K562 (cell line): ENCODE results near the gene DPEP2. TPM values are rescaled to one million over a fixed set of nuclear protein-coding genes. Genes with fewer than 3 reads are reported as not detected.

ENCODE experiments used
- ATAC-seq: fragments of 200-7000 bp; cut with Tn5 transposase; 3 replicates; pipeline ENCODE4 v1.9.1; 2020; ENCODE audit warnings: moderate library complexity
- BruUV-seq: library from RNA; stranded (reverse); fragments of 400-500 nt; replicated peaks from 2 replicates; lab custom pipeline; 2021; lab: Mats Ljungman, UMichigan
- CTCF ChIA-PET: fragments of 300-600 bp; formaldehyde crosslinking; extraction: SDS; loops from one replicate; lab custom pipeline; 2021; ENCODE audit warnings: low intra/inter-chr PET ratio; lab: Yijun Ruan, JAX
- POLR2A ChIA-PET: fragments of 300-600, 350-650 bp; sonication (Branson Sonifier 250); formaldehyde crosslinking; extraction: SDS; loops from one replicate; lab custom pipeline; 2021; ENCODE audit warnings: antibody characterized with exemption, inconsistent platforms; lab: Yijun Ruan, JAX
- DNase-seq, 4 experiments: peaks; one replicate each; pipeline versions ENCODE4 v3.0.0 to v3.0.0-alpha.2; 2011 to 2018; ENCODE audit warnings: low spot score in 3 of 4, mixed read lengths in 3 of 4; ENCODE audit errors: extremely low read depth in 1 of 4
- FAIRE-seq: peaks from 2 replicates; lab custom pipeline; 2011; peaks lifted over from hg19 to GRCh38; lab: Jason Lieb, UNC
- H2AFZ ChIP-seq: 2 replicates; pipeline ENCODE4 v1.6.0; 2011; ENCODE audit warnings: low read depth, low read length, control low read depth, inconsistent platforms
- H3K27ac ChIP-seq: fragments of 200-600 bp; 3 replicates; pipeline ENCODE4 v1.8.0; 2011; ENCODE audit warnings: low read depth, mild to moderate bottlenecking, control low read depth, inconsistent platforms, low read length, moderate library complexity, mixed read lengths; ENCODE audit errors: extremely low read depth
- H3K27me3 ChIP-seq, 2 experiments: fragments of 300-600 bp in 1 of 2; 2 replicates in 1 of 2; 3 replicates in 1 of 2; pipeline versions ENCODE4 v1.6.0 to v1.8.0; 2011; ENCODE audit warnings: inconsistent platforms in 2 of 2, low read length in 2 of 2, mild to moderate bottlenecking in 1 of 2, mixed read lengths in 1 of 2, moderate library complexity in 1 of 2; ENCODE audit not compliant: control insufficient read depth in 2 of 2, insufficient read depth in 2 of 2
- H3K36me3 ChIP-seq: fragments of 300-600 bp; 3 replicates; pipeline ENCODE4 v1.8.0; 2011; ENCODE audit warnings: mild to moderate bottlenecking, low read length, inconsistent platforms; ENCODE audit not compliant: control insufficient read depth, insufficient read depth
- H3K4me1 ChIP-seq, 2 experiments: fragments of 200-600 bp in 1 of 2; replicated peaks in 1 of 2; 2 replicates in 1 of 2; 3 replicates in 1 of 2; pipeline versions ENCODE4 v1.5.1 to v1.8.0; 2011; ENCODE audit warnings: inconsistent platforms in 2 of 2, low read length in 2 of 2, mild to moderate bottlenecking in 1 of 2, mixed read lengths in 1 of 2, moderate library complexity in 1 of 2; ENCODE audit not compliant: control insufficient read depth in 2 of 2, insufficient read depth in 2 of 2
- H3K4me2 ChIP-seq: 2 replicates; pipeline ENCODE4 v1.6.1; 2011; ENCODE audit warnings: low read length, control low read depth, inconsistent platforms, mixed read lengths; ENCODE audit not compliant: insufficient read depth
- H3K4me3 ChIP-seq: fragments of 200-600 bp; sonication (generic), shearing (Covaris generic); 2 replicates; pipeline ENCODE4 v1.5.1; 2016; ENCODE audit warnings: control low read depth, inconsistent platforms
- H3K79me2 ChIP-seq: fragments of 200-600 bp; 3 replicates; pipeline ENCODE4 v1.8.0; 2011; ENCODE audit warnings: low read length, inconsistent platforms; ENCODE audit not compliant: control insufficient read depth, insufficient read depth
- H3K9ac ChIP-seq, 2 experiments: 2 replicates each; pipeline versions ENCODE4 v1.6.0 to v1.6.1; 2011; ENCODE audit warnings: low read depth in 2 of 2, low read length in 2 of 2, control low read depth in 1 of 2, inconsistent platforms in 1 of 2, mild to moderate bottlenecking in 1 of 2, mixed read lengths in 1 of 2; ENCODE audit not compliant: insufficient read depth in 1 of 2
- H3K9me1 ChIP-seq: one replicate; pipeline ENCODE4 v1.6.0; 2011; ENCODE audit warnings: inconsistent platforms, mild to moderate bottlenecking, low read length, moderate library complexity; ENCODE audit not compliant: control insufficient read depth, insufficient read depth
- H3K9me3 ChIP-seq: replicated peaks from 2 replicates; pipeline ENCODE4 v1.5.1; 2011; ENCODE audit warnings: low read depth, low read length, inconsistent platforms; ENCODE audit not compliant: control insufficient read depth, insufficient read depth
- H4K20me1 ChIP-seq: replicated peaks from 2 replicates; pipeline ENCODE4 v1.6.1; 2011; ENCODE audit warnings: low read length, inconsistent platforms, mixed read lengths; ENCODE audit not compliant: control insufficient read depth, insufficient read depth
- CTBP1 ChIP-seq: fragments of 450-650 bp; IDR thresholded peaks from 2 replicates; pipeline ENCODE4 v1.6.1; 2016; ENCODE audit warnings: borderline replicate concordance
- CXXC5 ChIP-seq: fragments of 250-450 bp; sonication (Bioruptor Pico); IDR thresholded peaks from 2 replicates; pipeline ENCODE4 v1.8.0; 2022; ENCODE audit warnings: inconsistent platforms, mild to moderate bottlenecking, moderate library complexity
- DMBX1 ChIP-seq: fragments of 250-450 bp; sonication (Bioruptor Pico); IDR thresholded peaks from 2 replicates; pipeline ENCODE4 v1.8.0; 2022; ENCODE audit warnings: inconsistent platforms, mild to moderate bottlenecking, moderate library complexity, borderline replicate concordance
- FOXM1 ChIP-seq, 2 experiments: fragments of 450-650 bp in 1 of 2; sonication (generic) in 1 of 2; formaldehyde crosslinking in 1 of 2; IDR thresholded peaks; 2 replicates each; pipeline versions ENCODE4 v1.6.1 to v1.9.0; 2017 to 2022; ENCODE audit warnings: low read depth in 2 of 2, mild to moderate bottlenecking in 2 of 2, missing genetic modification reagents in 1 of 2, moderate library complexity in 1 of 2
- JUNB ChIP-seq: fragments of 450-650 bp; formaldehyde crosslinking; conservative IDR thresholded peaks from 2 replicates; pipeline ENCODE4 v1.4.0; 2020; ENCODE audit warnings: mild to moderate bottlenecking
- PATZ1 ChIP-seq: fragments of 250-450 bp; sonication (Bioruptor Pico); IDR thresholded peaks from 2 replicates; pipeline ENCODE4 v1.5.0; 2020; ENCODE audit warnings: mild to moderate bottlenecking, borderline replicate concordance
- POLR2AphosphoS2 ChIP-seq: IDR thresholded peaks from 2 replicates; pipeline ENCODE4 v1.6.1; 2012; ENCODE audit warnings: low read length, improper control_type of control experiment
- PTBP1 ChIP-seq: fragments of 200-400 bp; formaldehyde crosslinking; IDR thresholded peaks from 2 replicates; pipeline ENCODE4 v1.6.1; 2017; ENCODE audit warnings: low read depth, low read length
- SP1 ChIP-seq: sonication (generic); formaldehyde crosslinking; IDR thresholded peaks from 2 replicates; pipeline ENCODE4 v1.8.1; 2022; ENCODE audit warnings: mild to moderate bottlenecking, missing genetic modification reagents
- TGIF2 ChIP-seq: sonication (generic); formaldehyde crosslinking; IDR thresholded peaks from 2 replicates; pipeline ENCODE4 v1.8.1; 2022; ENCODE audit warnings: mild to moderate bottlenecking, missing genetic modification reagents, moderate library complexity
- ZKSCAN1 ChIP-seq: fragments of 150-350 bp; IDR thresholded peaks from 2 replicates; pipeline ENCODE4 v1.6.1; 2016; ENCODE audit warnings: low read depth, low read length
- ZNF785 ChIP-seq: fragments of 250-450 bp; sonication (Bioruptor Pico); IDR thresholded peaks from 2 replicates; pipeline ENCODE4 v1.4.0; 2020; ENCODE audit warnings: mild to moderate bottlenecking
- WGBS: fragments of 100-300 bp; shearing (Covaris generic); methylation state at CpG from one replicate; pipeline ENCODE4 v1.1.6; 2016; ENCODE audit warnings: low coverage, mixed read lengths; ENCODE audit not compliant: insufficient coverage; ENCODE audit errors: missing lambda C conversion rate; 5-methylcytosine and 5-hydroxymethylcytosine counted together
- in situ Hi-C: fragments of 300-500 bp; cut with MboI; formaldehyde crosslinking; loops from 4 replicates; pipeline ENCODE4 v1.15.0; 2018; ENCODE audit warnings: inconsistent platforms, mixed read lengths
- intact Hi-C: fragments of 100-400 bp; cut with micrococcal nuclease; formaldehyde crosslinking; loops from 2 replicates; pipeline ENCODE4 v1.14.2; 2022
- polyA plus RNA-seq, 8 experiments: library from polyadenylated mRNA; depleted of rRNA in 4 of 8; stranded (reverse) in 5 of 8; unstranded in 3 of 8; fragments of >200 nt; fragmentation: Nextera tagmentation in 2 of 8; fragmentation: Illumina TruSeq in 1 of 8; extraction: Ambion mirVana in 2 of 8; extraction: Trizol in 1 of 8; gene quantifications; 2 replicates each; pipeline versions ENCODE4 v1.2.1 to v1.2.3, GENCODE V29; 2011 to 2014; ENCODE audit warnings: inconsistent platforms in 1 of 8, missing spikeins in 1 of 8
- total RNA-seq, 7 experiments: library from RNA; depleted of rRNA in 6 of 7; stranded (reverse); fragments of >200 nt in 6 of 7; fragmentation: Illumina TruSeq in 2 of 7; extraction: Trizol in 2 of 7; gene quantifications; 2 replicates each; pipeline versions ENCODE4 v1.2.1 to v1.2.3, GENCODE V29; 2011 to 2021; ENCODE audit warnings: low replicate concordance in 1 of 7
- TF ChIP-seq, protein P1 (sequence below): IDR thresholded peaks from 2 replicates; pipeline ENCODE4 v1.6.1; 2016; ENCODE audit warnings: missing genetic modification characterization, missing compliant biosample characterization
- TF ChIP-seq, protein P2 (sequence below): IDR thresholded peaks from 3 replicates; pipeline ENCODE4 v1.6.1; 2011; ENCODE audit warnings: borderline replicate concordance, mild to moderate bottlenecking; ENCODE audit not compliant: insufficient read length, insufficient read depth

DPEP2 gene
- total and polyA plus RNA-seq, 9 of the 15 experiments (the other 6 are each of a cell fraction or from before 2014, with no cell fraction given): 0.14 to 1.2 (median 0.38) TPM

DNA sequence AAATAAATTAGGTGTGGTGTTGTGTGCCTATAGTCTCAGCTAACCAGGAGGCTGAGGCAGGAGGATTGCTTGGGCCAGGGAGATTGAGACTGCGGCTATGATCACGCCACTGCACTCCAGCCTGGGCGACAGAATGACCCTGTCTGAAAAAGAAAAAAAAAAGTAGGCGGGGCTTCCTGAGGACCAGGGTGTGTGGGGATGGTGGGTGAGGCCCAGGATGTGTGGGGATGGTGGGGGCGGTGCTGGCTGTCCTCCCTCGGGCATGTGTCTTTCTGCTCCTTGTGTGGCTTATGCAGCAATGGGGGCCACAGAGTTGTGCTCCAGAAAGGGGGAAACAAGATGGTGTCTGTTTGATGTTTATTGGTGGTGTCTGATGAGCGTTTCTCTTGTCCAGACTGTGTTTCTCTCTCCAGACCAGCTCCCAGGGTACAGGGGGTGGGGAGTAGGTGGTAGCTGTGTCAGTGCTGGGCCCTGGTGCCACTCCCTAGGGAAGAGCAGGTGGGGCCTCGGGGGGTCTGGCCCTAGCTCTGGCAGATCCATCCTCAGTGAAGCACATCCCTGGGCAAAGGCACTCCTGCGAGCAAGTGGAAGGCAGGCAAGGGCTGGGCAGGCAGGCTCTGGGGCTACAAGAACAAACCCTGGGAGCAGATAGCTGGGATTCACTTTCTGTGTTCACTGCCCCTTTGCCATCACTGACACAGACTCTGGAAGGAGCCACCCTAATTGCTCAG lies 57.6 kb downstream of the DPEP2 start (continued):
- 0 out of 2 replicates have a peak, but pooled peaks have one; percentile 13 for TF ChIP-seq SP1 (CRISPR knock-in tag)
- TF ChIP-seq, all 486 proteins: peak for 7

DNA sequence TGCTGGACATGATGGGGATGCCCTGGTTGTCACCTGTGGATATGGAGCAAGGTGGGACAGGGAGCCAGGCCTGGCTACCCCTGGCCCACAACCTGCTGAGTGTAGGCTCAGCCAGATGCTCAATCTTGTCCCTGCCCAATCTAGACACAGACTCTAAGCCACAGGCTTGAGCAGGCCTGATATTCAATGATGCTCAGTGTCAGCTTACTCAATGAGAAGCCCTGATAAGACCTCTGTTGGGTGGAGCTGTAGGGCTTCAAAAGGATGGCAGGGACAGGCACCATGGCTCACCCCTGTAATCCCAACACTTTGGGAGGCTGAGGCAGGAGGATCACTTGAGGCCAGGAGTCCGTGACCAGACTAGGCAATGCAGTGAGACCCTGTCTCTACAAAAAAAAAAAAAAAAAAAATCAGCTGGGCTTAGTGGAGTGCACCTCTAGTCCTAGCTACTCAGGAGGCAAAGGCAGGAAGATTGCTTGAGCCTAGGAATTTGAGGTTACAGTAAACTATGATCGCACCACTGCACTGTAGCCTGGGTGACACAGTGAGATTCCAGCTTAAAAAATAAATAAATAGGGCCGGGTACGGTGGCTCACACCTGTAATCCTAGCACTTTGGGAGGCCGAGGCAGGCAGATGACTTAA lies 58.7 kb downstream of the DPEP2 start:
- BruUV-seq: no TSS peak
- H3K9me3 ChIP-seq: no peaks in the 10 kb centered on the region; the same call in 1 of the 2 replicates
- FAIRE-seq (peak; percentile 11), ATAC-seq (no peak), DNase-seq (no peak)
- H3K79me2 ChIP-seq: peaks cover 20% of the 10 kb centered on the region
- H3K9me1 ChIP-seq: no peaks in the 10 kb centered on the region
- H2AFZ ChIP-seq: no peak overlapping the region
- no peaks in the 10 kb centered on the region for H3K27me3 ChIP-seq
- intact Hi-C loops: no loop called here
- H3K4me2 ChIP-seq: no peak overlapping the region
- peak overlapping the region in 1 of 2 experiments; percentile 68; a peak in 1 of 4 replicates for H3K9ac ChIP-seq
- H4K20me1 ChIP-seq: peaks cover 13% of the 10 kb centered on the region; the same call in 1 of the 2 replicates
- 89% methylated on average over 5 of the region's 5 CpGs for WGBS
- H3K4me1 ChIP-seq: peaks cover 16 to 72% of the 10 kb centered on the region in 2 experiments
- in situ Hi-C loops: no loop called here
- TF ChIP-seq CTBP1 (0 out of 2 replicates have a peak, but pooled peaks have one; percentile 19), FOXM1 (IDR thresholded peaks at IDR 0.05; ENCODE audit: low read depth) (no peak), FOXM1 (CRISPR knock-in tag; IDR thresholded peaks at IDR 0.05; ENCODE audit: low read depth) (no peak), TGIF2 (no peak), PATZ1 (no peak), POLR2AphosphoS2 (peak; percentile 52; the same call in 1 of the 2 replicates), ZKSCAN1 (no peak), ZNF785 (no peak), JUNB (CRISPR knock-in tag) (no peak), DMBX1 (CRISPR knock-in tag) (no peak), PTBP1 (no peak), CXXC5 (CRISPR knock-in tag) (no peak)
- TF ChIP-seq, protein P1, sequence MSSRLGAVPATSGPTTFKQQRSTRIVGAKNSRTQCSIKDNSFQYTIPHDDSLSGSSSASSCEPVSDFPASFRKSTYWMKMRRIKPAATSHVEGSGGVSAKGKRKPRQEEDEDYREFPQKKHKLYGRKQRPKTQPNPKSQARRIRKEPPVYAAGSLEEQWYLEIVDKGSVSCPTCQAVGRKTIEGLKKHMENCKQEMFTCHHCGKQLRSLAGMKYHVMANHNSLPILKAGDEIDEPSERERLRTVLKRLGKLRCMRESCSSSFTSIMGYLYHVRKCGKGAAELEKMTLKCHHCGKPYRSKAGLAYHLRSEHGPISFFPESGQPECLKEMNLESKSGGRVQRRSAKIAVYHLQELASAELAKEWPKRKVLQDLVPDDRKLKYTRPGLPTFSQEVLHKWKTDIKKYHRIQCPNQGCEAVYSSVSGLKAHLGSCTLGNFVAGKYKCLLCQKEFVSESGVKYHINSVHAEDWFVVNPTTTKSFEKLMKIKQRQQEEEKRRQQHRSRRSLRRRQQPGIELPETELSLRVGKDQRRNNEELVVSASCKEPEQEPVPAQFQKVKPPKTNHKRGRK (tag): no peak
- TF ChIP-seq, protein P2, sequence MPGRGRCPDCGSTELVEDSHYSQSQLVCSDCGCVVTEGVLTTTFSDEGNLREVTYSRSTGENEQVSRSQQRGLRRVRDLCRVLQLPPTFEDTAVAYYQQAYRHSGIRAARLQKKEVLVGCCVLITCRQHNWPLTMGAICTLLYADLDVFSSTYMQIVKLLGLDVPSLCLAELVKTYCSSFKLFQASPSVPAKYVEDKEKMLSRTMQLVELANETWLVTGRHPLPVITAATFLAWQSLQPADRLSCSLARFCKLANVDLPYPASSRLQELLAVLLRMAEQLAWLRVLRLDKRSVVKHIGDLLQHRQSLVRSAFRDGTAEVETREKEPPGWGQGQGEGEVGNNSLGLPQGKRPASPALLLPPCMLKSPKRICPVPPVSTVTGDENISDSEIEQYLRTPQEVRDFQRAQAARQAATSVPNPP: no peak
- ChIA-PET POLR2A (interaction anchor here (0.6 to 1.2 kb wide), 3 partner anchors 19 to 117 kb away, joined by 3 to 5 read pairs (median 4); no protein-coding TSS in a partner anchor), CTCF (no interaction called here)
- peaks cover 52% of the 10 kb centered on the region; the same call in 2 of the 3 replicates for H3K36me3 ChIP-seq
- no peak overlapping the region for H3K27ac ChIP-seq
- H3K4me3 ChIP-seq: no peak overlapping the region
